ENCODE measurements around the gene PARD3.

The PARD3 gene

DNA sequence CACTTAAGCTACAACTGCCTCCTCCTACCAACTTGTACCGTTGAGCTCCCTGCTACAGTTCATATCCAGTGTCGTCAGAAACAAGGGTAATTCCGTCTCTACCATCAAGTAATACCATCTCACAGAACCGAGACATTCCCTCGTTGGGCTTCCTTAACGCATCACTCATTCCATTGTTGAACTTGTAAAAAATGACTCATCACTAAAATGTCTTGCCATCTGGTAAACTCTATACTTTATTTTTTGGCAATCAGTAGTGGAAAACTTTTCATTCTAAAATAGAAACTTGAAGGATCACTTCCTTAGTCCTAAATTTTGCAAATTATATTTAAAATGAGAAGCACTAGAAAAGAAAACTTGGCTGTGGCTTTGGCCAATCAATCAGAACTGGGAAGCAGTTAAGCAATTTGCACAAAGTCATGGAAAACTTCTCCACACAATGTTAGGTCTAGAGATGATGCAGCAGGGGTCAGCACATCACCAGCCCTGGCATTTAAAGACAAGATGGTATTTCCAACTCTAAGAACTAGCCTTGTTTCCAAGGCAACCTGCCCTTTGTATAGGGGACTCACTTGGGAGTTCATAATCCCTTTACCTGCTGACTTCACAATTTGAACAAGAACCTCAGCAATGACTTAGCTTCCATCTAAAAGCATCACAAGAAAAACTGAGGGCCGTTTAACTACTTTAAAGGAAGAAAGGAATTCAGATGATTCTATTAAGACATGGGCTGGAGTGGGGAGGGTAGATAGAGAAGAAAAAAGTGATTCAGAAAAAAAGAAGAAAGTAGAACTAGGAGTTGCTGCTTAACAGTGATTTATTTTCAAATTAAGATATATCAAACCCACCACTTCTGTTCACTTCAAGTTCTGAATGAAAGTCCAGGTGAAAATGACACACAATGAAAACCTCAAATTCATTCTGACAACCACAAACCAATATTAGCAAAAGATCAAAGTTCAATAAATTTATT lies 288.1 kb downstream of the PARD3 start:
- no peak overlapping the region for H3K4me3 ChIP-seq (ENCODE audit: severe bottlenecking)
- DNase-seq (ENCODE audit: low spot score) (no peak), ATAC-seq (ENCODE audit: low read depth) (peak; percentile 63)
- H3K9me3 ChIP-seq (ENCODE audit: severe bottlenecking), result no peaks in the 10 kb centered on the region
- peaks cover 40% of the 10 kb centered on the region for H3K4me1 ChIP-seq (ENCODE audit: insufficient read depth, poor library complexity, severe bottlenecking)
- H3K27me3 ChIP-seq (ENCODE audit: insufficient read depth, poor library complexity, severe bottlenecking), result no peaks in the 10 kb centered on the region
- H3K36me3 ChIP-seq (ENCODE audit: low read depth), result no peaks in the 10 kb centered on the region
- peak overlapping the region; percentile 97 for H3K27ac ChIP-seq (ENCODE audit: poor library complexity, severe bottlenecking)
- TF ChIP-seq, protein P1, sequence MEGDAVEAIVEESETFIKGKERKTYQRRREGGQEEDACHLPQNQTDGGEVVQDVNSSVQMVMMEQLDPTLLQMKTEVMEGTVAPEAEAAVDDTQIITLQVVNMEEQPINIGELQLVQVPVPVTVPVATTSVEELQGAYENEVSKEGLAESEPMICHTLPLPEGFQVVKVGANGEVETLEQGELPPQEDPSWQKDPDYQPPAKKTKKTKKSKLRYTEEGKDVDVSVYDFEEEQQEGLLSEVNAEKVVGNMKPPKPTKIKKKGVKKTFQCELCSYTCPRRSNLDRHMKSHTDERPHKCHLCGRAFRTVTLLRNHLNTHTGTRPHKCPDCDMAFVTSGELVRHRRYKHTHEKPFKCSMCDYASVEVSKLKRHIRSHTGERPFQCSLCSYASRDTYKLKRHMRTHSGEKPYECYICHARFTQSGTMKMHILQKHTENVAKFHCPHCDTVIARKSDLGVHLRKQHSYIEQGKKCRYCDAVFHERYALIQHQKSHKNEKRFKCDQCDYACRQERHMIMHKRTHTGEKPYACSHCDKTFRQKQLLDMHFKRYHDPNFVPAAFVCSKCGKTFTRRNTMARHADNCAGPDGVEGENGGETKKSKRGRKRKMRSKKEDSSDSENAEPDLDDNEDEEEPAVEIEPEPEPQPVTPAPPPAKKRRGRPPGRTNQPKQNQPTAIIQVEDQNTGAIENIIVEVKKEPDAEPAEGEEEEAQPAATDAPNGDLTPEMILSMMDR (IDR thresholded peaks at IDR 0.05; ENCODE audit: poor library complexity, severe bottlenecking), result peak; percentile 70

DNA sequence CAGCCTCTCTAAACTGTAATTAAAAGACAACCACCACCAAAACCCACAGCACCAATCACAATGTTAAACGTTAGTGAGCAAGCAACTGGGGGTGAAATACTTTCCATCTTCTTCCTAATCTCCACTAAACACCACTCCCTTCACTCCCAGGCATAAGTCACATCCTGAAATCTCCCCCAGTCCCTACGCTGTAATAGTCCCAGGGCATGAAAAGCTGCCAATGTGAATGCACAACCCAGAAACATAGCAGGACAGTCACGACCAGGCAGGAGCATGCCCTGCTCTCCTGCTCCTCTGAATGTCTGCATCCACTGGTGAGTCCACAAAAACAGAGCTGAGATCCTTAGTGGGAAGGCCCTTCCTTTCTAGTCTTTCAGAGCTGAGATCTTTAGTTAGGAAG lies 288.9 kb downstream of the PARD3 start:
- Histone ChIP-seq H3K36me3 (ENCODE audit: low read depth) (no peaks in the 10 kb centered on the region), H3K27ac (ENCODE audit: poor library complexity, severe bottlenecking) (peak overlapping the region; percentile 97), H3K4me1 (ENCODE audit: insufficient read depth, poor library complexity, severe bottlenecking) (peaks cover 40% of the 10 kb centered on the region), H3K27me3 (ENCODE audit: insufficient read depth, poor library complexity, severe bottlenecking) (no peaks in the 10 kb centered on the region), H3K9me3 (ENCODE audit: severe bottlenecking) (no peaks in the 10 kb centered on the region), H3K4me3 (ENCODE audit: severe bottlenecking) (no peak overlapping the region)
- TF ChIP-seq, protein P1 (IDR thresholded peaks at IDR 0.05; ENCODE audit: poor library complexity, severe bottlenecking), result no peak
- DNase-seq (ENCODE audit: low spot score) (no peak), ATAC-seq (ENCODE audit: low read depth) (no peak)

DNA sequence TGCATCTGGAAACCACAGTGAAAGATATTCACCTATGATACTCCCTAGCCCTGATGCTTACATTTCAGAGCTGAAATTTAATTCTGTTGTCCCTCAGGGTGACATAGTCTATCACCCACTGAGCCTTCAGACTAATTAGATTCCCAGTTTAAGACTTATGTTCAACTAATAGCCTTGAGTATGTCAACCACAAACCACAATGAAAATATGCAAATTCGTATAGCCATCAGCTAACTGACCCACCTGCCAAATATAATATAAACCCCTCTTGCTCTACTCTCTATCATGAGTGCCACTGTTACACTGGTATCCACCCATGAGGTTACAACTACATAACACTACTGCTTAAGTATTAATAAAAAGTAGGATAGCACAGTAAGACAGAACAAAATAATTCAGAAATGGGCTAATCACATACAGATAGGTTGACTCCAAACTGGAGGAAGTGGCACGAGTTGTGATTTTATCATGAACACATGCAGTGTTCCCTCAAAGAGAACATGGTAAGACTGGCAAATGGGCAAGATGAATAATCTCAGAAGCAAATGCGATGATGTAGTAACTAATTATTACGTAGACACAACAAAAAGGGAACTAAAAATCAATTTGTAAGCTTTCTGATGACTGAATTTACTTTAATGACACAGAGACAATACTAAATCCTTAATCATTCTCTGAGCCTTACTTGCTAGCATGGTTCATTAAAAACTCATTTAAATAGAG lies 290.6 kb downstream of the PARD3 start:
- Histone ChIP-seq H3K27ac (ENCODE audit: poor library complexity, severe bottlenecking) (peak overlapping the region; percentile 97), H3K36me3 (ENCODE audit: low read depth) (no peaks in the 10 kb centered on the region), H3K4me1 (ENCODE audit: insufficient read depth, poor library complexity, severe bottlenecking) (peaks cover 54% of the 10 kb centered on the region), H3K27me3 (ENCODE audit: insufficient read depth, poor library complexity, severe bottlenecking) (no peaks in the 10 kb centered on the region), H3K9me3 (ENCODE audit: severe bottlenecking) (no peaks in the 10 kb centered on the region), H3K4me3 (ENCODE audit: severe bottlenecking) (no peak overlapping the region)
- TF ChIP-seq, protein P1 (IDR thresholded peaks at IDR 0.05; ENCODE audit: poor library complexity, severe bottlenecking), result no peak
- DNase-seq (ENCODE audit: low spot score) (no peak), ATAC-seq (ENCODE audit: low read depth) (no peak)

DNA sequence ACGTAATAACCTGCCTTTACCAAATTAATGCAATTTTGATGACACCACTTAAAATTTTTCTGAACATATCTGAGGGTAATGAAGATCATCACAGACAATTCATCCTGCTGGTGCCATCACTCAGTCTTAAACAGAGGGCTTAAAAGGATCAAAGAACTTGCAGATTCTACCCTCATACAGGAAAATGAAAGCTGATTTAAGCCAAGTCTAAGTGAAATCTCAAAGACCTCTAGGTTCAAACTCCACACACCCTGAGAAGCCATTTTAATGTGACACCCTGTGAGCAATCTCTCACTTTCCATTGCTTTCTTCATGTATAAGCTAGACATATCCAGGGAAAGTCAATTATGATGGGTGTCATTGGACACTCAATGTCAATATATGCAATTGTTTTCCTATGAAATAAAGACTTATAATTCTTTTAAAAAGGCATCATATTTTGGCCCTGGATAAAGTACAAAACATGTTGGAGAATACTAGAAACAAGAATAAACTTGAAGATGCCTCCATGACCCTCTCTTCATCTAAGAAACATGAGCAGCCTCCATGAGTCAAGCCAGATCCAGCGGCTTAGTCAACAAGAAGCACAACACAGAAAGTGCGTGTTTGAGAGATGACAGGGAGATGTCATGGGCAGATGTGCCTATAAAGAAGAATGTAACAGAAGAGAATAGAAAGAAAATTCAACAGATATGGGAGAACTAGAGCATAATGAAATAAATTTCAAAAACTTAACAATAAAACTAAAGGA lies 291.9 kb downstream of the PARD3 start:
- Histone ChIP-seq H3K27ac (ENCODE audit: poor library complexity, severe bottlenecking) (peak overlapping the region; percentile 97), H3K9me3 (ENCODE audit: severe bottlenecking) (no peaks in the 10 kb centered on the region), H3K36me3 (ENCODE audit: low read depth) (no peaks in the 10 kb centered on the region), H3K4me3 (ENCODE audit: severe bottlenecking) (no peak overlapping the region), H3K4me1 (ENCODE audit: insufficient read depth, poor library complexity, severe bottlenecking) (peaks cover 49% of the 10 kb centered on the region), H3K27me3 (ENCODE audit: insufficient read depth, poor library complexity, severe bottlenecking) (no peaks in the 10 kb centered on the region)
- TF ChIP-seq, protein P1 (IDR thresholded peaks at IDR 0.05; ENCODE audit: poor library complexity, severe bottlenecking), result peak; percentile 14
- no peak for ATAC-seq (ENCODE audit: low read depth)
- DNase-seq (ENCODE audit: low spot score), result no peak
